HepG2 (cell line): ENCODE data around the gene POFUT2. TPM values are rescaled to one million over a fixed set of nuclear protein-coding genes. Genes with fewer than 3 reads are reported as not detected.

Source experiments
- ISX ChIP-seq: sonication (generic); formaldehyde crosslinking; conservative IDR thresholded peaks from 2 replicates; pipeline ENCODE4 v1.5.0; 2020; ENCODE audit warnings: missing genetic modification reagents
- NCOR1 ChIP-seq: fragments of 200-600 bp; sonication (generic); IDR thresholded peaks from 2 replicates; pipeline ENCODE4 v1.7.0; 2017; ENCODE audit warnings: antibody characterized with exemption, low read length, borderline replicate concordance
- NR2C2 ChIP-seq: sonication (generic); formaldehyde crosslinking; IDR thresholded peaks from 2 replicates; pipeline ENCODE4 v1.4.0; 2020; ENCODE audit warnings: missing genetic modification reagents, mild to moderate bottlenecking, moderate library complexity, borderline replicate concordance
- PAX8 ChIP-seq: sonication (generic); formaldehyde crosslinking; IDR thresholded peaks from 2 replicates; pipeline ENCODE4 v1.8.0; 2022; ENCODE audit warnings: mild to moderate bottlenecking, missing genetic modification reagents, borderline replicate concordance
- polyA plus RNA-seq, 8 experiments: library from polyadenylated mRNA; depleted of rRNA in 3 of 8; stranded (reverse) in 7 of 8; unstranded in 1 of 8; fragments of >200 nt; fragmentation: Illumina TruSeq in 4 of 8; extraction: Trizol in 4 of 8; gene quantifications; 2 replicates each; pipeline versions ENCODE4 v1.2.1 to v1.2.3, GENCODE V29; 2011 to 2016; ENCODE audit warnings: low read depth in 4 of 8, missing spikeins in 1 of 8, mixed read lengths in 1 of 8; ENCODE audit not compliant: insufficient read depth in 1 of 8
- total RNA-seq, 5 experiments: library from RNA; depleted of rRNA; stranded (reverse); fragments of >200 nt; fragmentation: Illumina TruSeq; extraction: Trizol; gene quantifications; 2 replicates each; pipeline ENCODE4 v1.2.3, GENCODE V29; 2016; ENCODE audit warnings: low read depth in 1 of 5
- TF ChIP-seq, protein P1 (sequence below): IDR thresholded peaks from 2 replicates; pipeline ENCODE4 v1.6.1; 2016; ENCODE audit warnings: low read depth, missing genetic modification reagents, missing compliant biosample characterization
- TF ChIP-seq, protein P2 (sequence below): sonication (generic); formaldehyde crosslinking; IDR thresholded peaks from 2 replicates; pipeline ENCODE4 v1.8.0; 2022; ENCODE audit warnings: mild to moderate bottlenecking, missing genetic modification reagents, borderline replicate concordance
- TF ChIP-seq, protein P3 (sequence below): sonication (generic); formaldehyde crosslinking; IDR thresholded peaks from 2 replicates; pipeline ENCODE4 v1.4.0; 2020; ENCODE audit warnings: missing genetic modification reagents
- TF ChIP-seq, protein P4 (sequence below): IDR thresholded peaks from 2 replicates; pipeline ENCODE4 v1.4.0; 2020; ENCODE audit warnings: mild to moderate bottlenecking, missing genetic modification reagents

The POFUT2 gene
- total and polyA plus RNA-seq, 2 of the 13 experiments (the other 11 are each of a cell fraction or from before 2014, with no cell fraction given) = 22.8 to 24.0 TPM

DNA sequence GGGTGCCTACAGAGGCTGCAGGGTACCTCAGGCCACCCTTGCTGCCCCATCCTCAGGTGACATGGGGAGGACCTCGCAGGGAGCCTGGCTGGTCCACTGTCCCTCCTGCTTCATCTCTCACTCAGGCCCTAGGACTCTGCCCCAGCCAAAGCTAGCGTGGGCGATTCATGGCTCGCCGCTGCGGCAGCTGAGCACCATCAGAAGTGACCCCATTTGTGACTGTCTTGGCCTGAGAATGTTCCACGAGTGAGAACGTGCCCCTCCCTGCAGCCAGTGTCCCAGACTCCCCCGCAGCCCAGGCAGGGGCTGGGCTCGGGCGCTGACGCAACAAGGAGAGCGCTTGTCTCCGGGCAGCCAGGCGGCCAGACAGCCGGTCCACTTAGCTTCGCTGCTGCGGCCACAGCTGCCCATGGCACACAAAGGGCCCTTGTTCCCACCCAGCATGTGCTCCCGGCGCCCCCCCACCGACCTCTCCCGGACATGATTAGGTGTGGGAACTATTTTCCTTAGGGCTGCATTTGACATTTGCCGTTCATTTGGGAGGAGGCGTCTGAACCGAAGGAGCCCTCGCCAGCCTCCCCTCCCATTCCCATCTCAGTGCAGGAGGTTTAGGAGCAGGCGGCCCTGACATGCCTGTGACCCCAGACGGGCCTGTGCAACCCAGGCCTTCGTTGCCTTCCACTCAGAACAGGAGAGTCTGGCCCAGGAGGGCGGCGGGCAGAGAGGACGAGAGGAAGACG is 19.3 kb upstream of the POFUT2 start (continued):
- TF ChIP-seq, protein P1, sequence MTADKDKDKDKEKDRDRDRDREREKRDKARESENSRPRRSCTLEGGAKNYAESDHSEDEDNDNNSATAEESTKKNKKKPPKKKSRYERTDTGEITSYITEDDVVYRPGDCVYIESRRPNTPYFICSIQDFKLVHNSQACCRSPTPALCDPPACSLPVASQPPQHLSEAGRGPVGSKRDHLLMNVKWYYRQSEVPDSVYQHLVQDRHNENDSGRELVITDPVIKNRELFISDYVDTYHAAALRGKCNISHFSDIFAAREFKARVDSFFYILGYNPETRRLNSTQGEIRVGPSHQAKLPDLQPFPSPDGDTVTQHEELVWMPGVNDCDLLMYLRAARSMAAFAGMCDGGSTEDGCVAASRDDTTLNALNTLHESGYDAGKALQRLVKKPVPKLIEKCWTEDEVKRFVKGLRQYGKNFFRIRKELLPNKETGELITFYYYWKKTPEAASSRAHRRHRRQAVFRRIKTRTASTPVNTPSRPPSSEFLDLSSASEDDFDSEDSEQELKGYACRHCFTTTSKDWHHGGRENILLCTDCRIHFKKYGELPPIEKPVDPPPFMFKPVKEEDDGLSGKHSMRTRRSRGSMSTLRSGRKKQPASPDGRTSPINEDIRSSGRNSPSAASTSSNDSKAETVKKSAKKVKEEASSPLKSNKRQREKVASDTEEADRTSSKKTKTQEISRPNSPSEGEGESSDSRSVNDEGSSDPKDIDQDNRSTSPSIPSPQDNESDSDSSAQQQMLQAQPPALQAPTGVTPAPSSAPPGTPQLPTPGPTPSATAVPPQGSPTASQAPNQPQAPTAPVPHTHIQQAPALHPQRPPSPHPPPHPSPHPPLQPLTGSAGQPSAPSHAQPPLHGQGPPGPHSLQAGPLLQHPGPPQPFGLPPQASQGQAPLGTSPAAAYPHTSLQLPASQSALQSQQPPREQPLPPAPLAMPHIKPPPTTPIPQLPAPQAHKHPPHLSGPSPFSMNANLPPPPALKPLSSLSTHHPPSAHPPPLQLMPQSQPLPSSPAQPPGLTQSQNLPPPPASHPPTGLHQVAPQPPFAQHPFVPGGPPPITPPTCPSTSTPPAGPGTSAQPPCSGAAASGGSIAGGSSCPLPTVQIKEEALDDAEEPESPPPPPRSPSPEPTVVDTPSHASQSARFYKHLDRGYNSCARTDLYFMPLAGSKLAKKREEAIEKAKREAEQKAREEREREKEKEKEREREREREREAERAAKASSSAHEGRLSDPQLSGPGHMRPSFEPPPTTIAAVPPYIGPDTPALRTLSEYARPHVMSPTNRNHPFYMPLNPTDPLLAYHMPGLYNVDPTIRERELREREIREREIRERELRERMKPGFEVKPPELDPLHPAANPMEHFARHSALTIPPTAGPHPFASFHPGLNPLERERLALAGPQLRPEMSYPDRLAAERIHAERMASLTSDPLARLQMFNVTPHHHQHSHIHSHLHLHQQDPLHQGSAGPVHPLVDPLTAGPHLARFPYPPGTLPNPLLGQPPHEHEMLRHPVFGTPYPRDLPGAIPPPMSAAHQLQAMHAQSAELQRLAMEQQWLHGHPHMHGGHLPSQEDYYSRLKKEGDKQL = no peak
- TF ChIP-seq, protein P2, sequence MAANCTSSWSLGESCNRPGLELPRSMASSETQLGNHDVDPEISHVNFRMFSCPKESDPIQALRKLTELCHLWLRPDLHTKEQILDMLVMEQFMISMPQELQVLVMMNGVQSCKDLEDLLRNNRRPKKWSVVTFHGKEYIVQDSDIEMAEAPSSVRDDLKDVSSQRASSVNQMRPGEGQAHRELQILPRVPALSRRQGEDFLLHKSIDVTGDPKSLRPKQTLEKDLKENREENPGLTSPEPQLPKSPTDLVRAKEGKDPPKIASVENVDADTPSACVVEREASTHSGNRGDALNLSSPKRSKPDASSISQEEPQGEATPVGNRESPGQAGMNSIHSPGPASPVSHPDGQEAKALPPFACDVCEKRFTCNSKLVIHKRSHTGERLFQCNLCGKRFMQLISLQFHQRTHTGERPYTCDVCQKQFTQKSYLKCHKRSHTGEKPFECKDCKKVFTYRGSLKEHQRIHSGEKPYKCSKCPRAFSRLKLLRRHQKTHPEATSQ (CRISPR knock-in tag) = 0 out of 2 replicates have a peak, but pooled peaks have one; percentile 16
- TF ChIP-seq, protein P3, sequence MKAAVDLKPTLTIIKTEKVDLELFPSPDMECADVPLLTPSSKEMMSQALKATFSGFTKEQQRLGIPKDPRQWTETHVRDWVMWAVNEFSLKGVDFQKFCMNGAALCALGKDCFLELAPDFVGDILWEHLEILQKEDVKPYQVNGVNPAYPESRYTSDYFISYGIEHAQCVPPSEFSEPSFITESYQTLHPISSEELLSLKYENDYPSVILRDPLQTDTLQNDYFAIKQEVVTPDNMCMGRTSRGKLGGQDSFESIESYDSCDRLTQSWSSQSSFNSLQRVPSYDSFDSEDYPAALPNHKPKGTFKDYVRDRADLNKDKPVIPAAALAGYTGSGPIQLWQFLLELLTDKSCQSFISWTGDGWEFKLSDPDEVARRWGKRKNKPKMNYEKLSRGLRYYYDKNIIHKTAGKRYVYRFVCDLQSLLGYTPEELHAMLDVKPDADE (CRISPR knock-in tag) = no peak
- TF ChIP-seq NR2C2 (CRISPR knock-in tag) (peak; percentile 65), ISX (CRISPR knock-in tag) (no peak; the same call in 1 of the 2 replicates), PAX8 (no peak), NCOR1 (peak; percentile 51; the same call in 1 of the 2 replicates)
- TF ChIP-seq, protein P4, sequence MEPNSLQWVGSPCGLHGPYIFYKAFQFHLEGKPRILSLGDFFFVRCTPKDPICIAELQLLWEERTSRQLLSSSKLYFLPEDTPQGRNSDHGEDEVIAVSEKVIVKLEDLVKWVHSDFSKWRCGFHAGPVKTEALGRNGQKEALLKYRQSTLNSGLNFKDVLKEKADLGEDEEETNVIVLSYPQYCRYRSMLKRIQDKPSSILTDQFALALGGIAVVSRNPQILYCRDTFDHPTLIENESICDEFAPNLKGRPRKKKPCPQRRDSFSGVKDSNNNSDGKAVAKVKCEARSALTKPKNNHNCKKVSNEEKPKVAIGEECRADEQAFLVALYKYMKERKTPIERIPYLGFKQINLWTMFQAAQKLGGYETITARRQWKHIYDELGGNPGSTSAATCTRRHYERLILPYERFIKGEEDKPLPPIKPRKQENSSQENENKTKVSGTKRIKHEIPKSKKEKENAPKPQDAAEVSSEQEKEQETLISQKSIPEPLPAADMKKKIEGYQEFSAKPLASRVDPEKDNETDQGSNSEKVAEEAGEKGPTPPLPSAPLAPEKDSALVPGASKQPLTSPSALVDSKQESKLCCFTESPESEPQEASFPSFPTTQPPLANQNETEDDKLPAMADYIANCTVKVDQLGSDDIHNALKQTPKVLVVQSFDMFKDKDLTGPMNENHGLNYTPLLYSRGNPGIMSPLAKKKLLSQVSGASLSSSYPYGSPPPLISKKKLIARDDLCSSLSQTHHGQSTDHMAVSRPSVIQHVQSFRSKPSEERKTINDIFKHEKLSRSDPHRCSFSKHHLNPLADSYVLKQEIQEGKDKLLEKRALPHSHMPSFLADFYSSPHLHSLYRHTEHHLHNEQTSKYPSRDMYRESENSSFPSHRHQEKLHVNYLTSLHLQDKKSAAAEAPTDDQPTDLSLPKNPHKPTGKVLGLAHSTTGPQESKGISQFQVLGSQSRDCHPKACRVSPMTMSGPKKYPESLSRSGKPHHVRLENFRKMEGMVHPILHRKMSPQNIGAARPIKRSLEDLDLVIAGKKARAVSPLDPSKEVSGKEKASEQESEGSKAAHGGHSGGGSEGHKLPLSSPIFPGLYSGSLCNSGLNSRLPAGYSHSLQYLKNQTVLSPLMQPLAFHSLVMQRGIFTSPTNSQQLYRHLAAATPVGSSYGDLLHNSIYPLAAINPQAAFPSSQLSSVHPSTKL = 0 out of 2 replicates have a peak, but pooled peaks have one; percentile 40
